ENCODE measurements around the gene NASP. TPM values are rescaled to one million over a fixed set of nuclear protein-coding genes. Genes with fewer than 3 reads are reported as not detected.
A peak's percentile ranks its signal among the peaks of the same experiment; 100 is the strongest.

Gene NASP
- total RNA-seq, 1 donor from 2014 or later: 149 TPM

GRCh38 chr1:45554198-45554597, 29.6 kb upstream of the NASP start:
- TF ChIP-seq CTCF (IDR thresholded peaks at IDR 0.05; ENCODE audit: unreplicated experiment): no peak
- Mint-ChIP-seq H3K27ac (ENCODE audit: unreplicated experiment) (no peak overlapping the region), H3K9me3 (ENCODE audit: unreplicated experiment) (no peaks in the 10 kb centered on the region), H3K4me1 (ENCODE audit: unreplicated experiment) (peaks cover 19% of the 10 kb centered on the region), H3K4me3 (ENCODE audit: unreplicated experiment) (no peak overlapping the region), H3K36me3 (ENCODE audit: low read depth, unreplicated experiment) (peaks cover 9% of the 10 kb centered on the region), H3K27me3 (ENCODE audit: unreplicated experiment) (no peaks in the 10 kb centered on the region)
- DNase-seq (ENCODE audit: low spot score): no peak

- H3K4me1 Mint-ChIP-seq (ENCODE audit: unreplicated experiment): peaks cover 6% of the 10 kb centered on the region
- no peak overlapping the region for H3K27ac Mint-ChIP-seq (ENCODE audit: unreplicated experiment)
- H3K4me3 Mint-ChIP-seq (ENCODE audit: unreplicated experiment): no peak overlapping the region
- no peaks in the 10 kb centered on the region for H3K9me3 Mint-ChIP-seq (ENCODE audit: unreplicated experiment)
- no peak for TF ChIP-seq CTCF (IDR thresholded peaks at IDR 0.05; ENCODE audit: unreplicated experiment)
- no peak for DNase-seq (ENCODE audit: low spot score)
- no peaks in the 10 kb centered on the region for H3K27me3 Mint-ChIP-seq (ENCODE audit: unreplicated experiment)
- peaks cover 11% of the 10 kb centered on the region for H3K36me3 Mint-ChIP-seq (ENCODE audit: low read depth, unreplicated experiment)
Observed at GRCh38 chr1:45557422-45557944, 26.4 kb upstream of the NASP start.

- no peak overlapping the region for H3K27ac Mint-ChIP-seq (ENCODE audit: unreplicated experiment)
- H3K27me3 Mint-ChIP-seq (ENCODE audit: unreplicated experiment): peaks cover 6% of the 10 kb centered on the region
- peaks cover 30% of the 10 kb centered on the region for H3K36me3 Mint-ChIP-seq (ENCODE audit: low read depth, unreplicated experiment)
- H3K4me3 Mint-ChIP-seq (ENCODE audit: unreplicated experiment): no peak overlapping the region
- TF ChIP-seq CTCF (IDR thresholded peaks at IDR 0.05; ENCODE audit: unreplicated experiment): no peak
- DNase-seq (ENCODE audit: low spot score): no peak
- H3K9me3 Mint-ChIP-seq (ENCODE audit: unreplicated experiment): no peaks in the 10 kb centered on the region
- no peaks in the 10 kb centered on the region for H3K4me1 Mint-ChIP-seq (ENCODE audit: unreplicated experiment)
Observed at GRCh38 chr1:45563843-45564242, 20.0 kb upstream of the NASP start.

GRCh38 chr1:45566722-45567121, 17.1 kb upstream of the NASP start:
- no peak overlapping the region for H3K27ac Mint-ChIP-seq (ENCODE audit: unreplicated experiment)
- no peaks in the 10 kb centered on the region for H3K9me3 Mint-ChIP-seq (ENCODE audit: unreplicated experiment)
- TF ChIP-seq CTCF (IDR thresholded peaks at IDR 0.05; ENCODE audit: unreplicated experiment): no peak
- peaks cover 39% of the 10 kb centered on the region for H3K36me3 Mint-ChIP-seq (ENCODE audit: low read depth, unreplicated experiment)
- no peak for DNase-seq (ENCODE audit: low spot score)
- peaks cover 8% of the 10 kb centered on the region for H3K27me3 Mint-ChIP-seq (ENCODE audit: unreplicated experiment)
- no peak overlapping the region for H3K4me3 Mint-ChIP-seq (ENCODE audit: unreplicated experiment)
- H3K4me1 Mint-ChIP-seq (ENCODE audit: unreplicated experiment): no peaks in the 10 kb centered on the region

GRCh38 chr1:45567911-45568310, 15.9 kb upstream of the NASP start:
- no peak overlapping the region for H3K27ac Mint-ChIP-seq (ENCODE audit: unreplicated experiment)
- peaks cover 35% of the 10 kb centered on the region for H3K36me3 Mint-ChIP-seq (ENCODE audit: low read depth, unreplicated experiment)
- H3K4me1 Mint-ChIP-seq (ENCODE audit: unreplicated experiment): peaks cover 8% of the 10 kb centered on the region

More at GRCh38 chr1:45567911-45568310, 15.9 kb upstream of the NASP start:
- Mint-ChIP-seq H3K9me3 (ENCODE audit: unreplicated experiment) (no peaks in the 10 kb centered on the region), H3K27me3 (ENCODE audit: unreplicated experiment) (peaks cover 8% of the 10 kb centered on the region), H3K4me3 (ENCODE audit: unreplicated experiment) (peak overlapping the region; percentile 45)
- no peak for TF ChIP-seq CTCF (IDR thresholded peaks at IDR 0.05; ENCODE audit: unreplicated experiment)
- no peak for DNase-seq (ENCODE audit: low spot score)
